WTC11 (cell line): ENCODE measurements around the gene RPL12.

Experiments used
- CTCF ChIP-seq: fragments of 200-600 bp; IDR thresholded peaks from 2 replicates; pipeline ENCODE4 v1.8.0; 2022; ENCODE audit warnings: antibody characterized with exemption
- FOXJ3 ChIP-seq: sonication (generic); formaldehyde crosslinking; IDR thresholded peaks from 2 replicates; pipeline ENCODE4 v1.9.0; 2021; ENCODE audit warnings: missing genetic modification reagents, mild to moderate bottlenecking, borderline replicate concordance
- NFYB ChIP-seq: sonication (generic); formaldehyde crosslinking; conservative IDR thresholded peaks from 2 replicates; pipeline ENCODE4 v1.8.0; 2022; ENCODE audit warnings: low read depth, missing genetic modification reagents
- NR1H2 ChIP-seq: sonication (generic); formaldehyde crosslinking; IDR thresholded peaks from 2 replicates; pipeline ENCODE4 v1.9.0; 2021; ENCODE audit warnings: mild to moderate bottlenecking, moderate library complexity, missing genetic modification reagents
- STAT6 ChIP-seq: sonication (generic); formaldehyde crosslinking; conservative IDR thresholded peaks from 2 replicates; pipeline ENCODE4 v1.8.1; 2023; ENCODE audit warnings: mild to moderate bottlenecking, low read depth, missing genetic modification reagents, moderate library complexity
- ZBTB43 ChIP-seq: sonication (generic); formaldehyde crosslinking; IDR thresholded peaks from 2 replicates; pipeline ENCODE4 v1.8.1; 2023; ENCODE audit warnings: mild to moderate bottlenecking, missing genetic modification reagents
- ZNF671 ChIP-seq: fragments of 250-450 bp; sonication (Bioruptor Pico); IDR thresholded peaks from 2 replicates; pipeline ENCODE4 v1.8.0; 2021; ENCODE audit warnings: mild to moderate bottlenecking

- TF ChIP-seq FOXJ3 (CRISPR knock-in tag): no peak
- TF ChIP-seq CTCF: no peak
- no peak for TF ChIP-seq NR1H2
- no peak for TF ChIP-seq STAT6 (CRISPR knock-in tag)
- no peak for TF ChIP-seq NFYB
- no peak for TF ChIP-seq ZBTB43 (CRISPR knock-in tag)
- peak; percentile 85 for TF ChIP-seq ZNF671
Measured at GRCh38 chr9:127444283-127444920, 6.8 kb downstream of the RPL12 start.
